Activated CD4-positive, alpha-beta memory T cell treated with anti-CD3 and anti-CD28 coated beads for 36 hours (primary cell): ENCODE measurements around the gene KNDC1. TPM values are rescaled to one million over a fixed set of nuclear protein-coding genes. Genes with fewer than 3 reads are reported as not detected.

Source experiments
- CTCF ChIA-PET: fragments of 350-600 bp; sonication (Branson Sonifier 250); formaldehyde crosslinking; loops from one replicate; lab custom pipeline; 2021; ENCODE audit warnings: antibody characterized with exemption, inconsistent platforms; lab: Charles Lee
- POLR2A ChIA-PET: fragments of 350-600 bp; sonication (Branson Sonifier 250); formaldehyde crosslinking; loops from one replicate; lab custom pipeline; 2021; ENCODE audit warnings: antibody characterized with exemption; lab: Charles Lee
- DNase-seq: peaks from one replicate; pipeline ENCODE4 v3.0.0-alpha.2; 2020
- H3K27ac Mint-ChIP-seq: one replicate; pipeline ENCODE4 v1.8.0; 2021; ENCODE audit warnings: mixed read lengths
- H3K27me3 Mint-ChIP-seq: one replicate; pipeline ENCODE4 v1.8.0; 2021; ENCODE audit warnings: mixed read lengths
- H3K36me3 Mint-ChIP-seq: one replicate; pipeline ENCODE4 v1.8.0; 2021; ENCODE audit warnings: mixed read lengths
- H3K4me1 Mint-ChIP-seq: one replicate; pipeline ENCODE4 v1.8.0; 2021; ENCODE audit warnings: low read depth, mixed read lengths
- H3K4me3 Mint-ChIP-seq: one replicate; pipeline ENCODE4 v1.8.0; 2021; ENCODE audit warnings: mild to moderate bottlenecking, mixed read lengths
- H3K9me3 Mint-ChIP-seq: one replicate; pipeline ENCODE4 v1.8.0; 2021; ENCODE audit warnings: mixed read lengths
- intact Hi-C: fragments of 100-400 bp; cut with micrococcal nuclease; formaldehyde crosslinking; loops from one replicate; pipeline ENCODE4 v1.15.1; 2023
- total RNA-seq, 2 experiments: library from RNA; stranded (reverse); gene quantifications; one replicate each; pipeline ENCODE4 v1.2.3, GENCODE V29; 2021

The KNDC1 gene
- total RNA-seq, 2 experiments from 2014 or later = 0.17 to 0.70 TPM

- ChIA-PET CTCF (no interaction called here), POLR2A (no interaction called here)
- intact Hi-C loops = no loop called here
- H3K4me3 Mint-ChIP-seq = no peak overlapping the region
- peaks cover 4% of the 10 kb centered on the region for H3K9me3 Mint-ChIP-seq
- H3K27ac Mint-ChIP-seq = no peak overlapping the region
- no peak for DNase-seq
- no peaks in the 10 kb centered on the region for H3K36me3 Mint-ChIP-seq
- H3K27me3 Mint-ChIP-seq = no peaks in the 10 kb centered on the region
- no peaks in the 10 kb centered on the region for H3K4me1 Mint-ChIP-seq
Measured at GRCh38 chr10:133198206-133198605, 38.2 kb downstream of the KNDC1 start.

GRCh38 chr10:133198621-133199487, 38.8 kb downstream of the KNDC1 start:
- no peaks in the 10 kb centered on the region for H3K4me1 Mint-ChIP-seq
- intact Hi-C loops = no loop called here
- no peak for DNase-seq
- ChIA-PET POLR2A (no interaction called here), CTCF (no interaction called here)
- H3K36me3 Mint-ChIP-seq = no peaks in the 10 kb centered on the region
- H3K9me3 Mint-ChIP-seq = peaks cover 2% of the 10 kb centered on the region
- H3K27ac Mint-ChIP-seq = no peak overlapping the region
- no peaks in the 10 kb centered on the region for H3K27me3 Mint-ChIP-seq
- H3K4me3 Mint-ChIP-seq = no peak overlapping the region

- Mint-ChIP-seq H3K4me3 (no peak overlapping the region), H3K27ac (no peak overlapping the region), H3K4me1 (no peaks in the 10 kb centered on the region), H3K27me3 (no peaks in the 10 kb centered on the region), H3K36me3 (no peaks in the 10 kb centered on the region), H3K9me3 (no peaks in the 10 kb centered on the region)
- CTCF ChIA-PET = no interaction called here
- no peak for DNase-seq
- intact Hi-C loops = no loop called here
- POLR2A ChIA-PET = no interaction called here
Measured at GRCh38 chr10:133199488-133199885, 39.5 kb downstream of the KNDC1 start.

- Mint-ChIP-seq H3K27ac (no peak overlapping the region), H3K36me3 (no peaks in the 10 kb centered on the region), H3K27me3 (no peaks in the 10 kb centered on the region), H3K9me3 (no peaks in the 10 kb centered on the region), H3K4me3 (no peak overlapping the region), H3K4me1 (no peaks in the 10 kb centered on the region)
- ChIA-PET POLR2A (no interaction called here), CTCF (no interaction called here)
- no peak for DNase-seq
- intact Hi-C loops = no loop called here
Measured at GRCh38 chr10:133199992-133200611, 40.1 kb downstream of the KNDC1 start.

- no peak for DNase-seq
- intact Hi-C loops = no loop called here
- CTCF ChIA-PET = no interaction called here
- Mint-ChIP-seq H3K27me3 (no peaks in the 10 kb centered on the region), H3K36me3 (no peaks in the 10 kb centered on the region), H3K4me1 (no peaks in the 10 kb centered on the region), H3K27ac (no peak overlapping the region), H3K9me3 (no peaks in the 10 kb centered on the region), H3K4me3 (no peak overlapping the region)
- POLR2A ChIA-PET = no interaction called here
Measured at GRCh38 chr10:133200621-133201031, 40.6 kb downstream of the KNDC1 start.

GRCh38 chr10:133201151-133201947, 41.3 kb downstream of the KNDC1 start:
- Mint-ChIP-seq H3K36me3 (no peaks in the 10 kb centered on the region), H3K27ac (no peak overlapping the region), H3K4me3 (no peak overlapping the region), H3K4me1 (no peaks in the 10 kb centered on the region), H3K27me3 (no peaks in the 10 kb centered on the region), H3K9me3 (no peaks in the 10 kb centered on the region)
- POLR2A ChIA-PET = no interaction called here
- no peak for DNase-seq
- intact Hi-C loops = no loop called here
- CTCF ChIA-PET = no interaction called here

GRCh38 chr10:133201948-133202725, 42.1 kb downstream of the KNDC1 start:
- POLR2A ChIA-PET = no interaction called here
- Mint-ChIP-seq H3K4me1 (no peaks in the 10 kb centered on the region), H3K27ac (no peak overlapping the region), H3K9me3 (no peaks in the 10 kb centered on the region), H3K4me3 (no peak overlapping the region), H3K27me3 (no peaks in the 10 kb centered on the region), H3K36me3 (no peaks in the 10 kb centered on the region)
- intact Hi-C loops = no loop called here
- CTCF ChIA-PET = no interaction called here
- no peak for DNase-seq

- Mint-ChIP-seq H3K27me3 (no peaks in the 10 kb centered on the region), H3K4me3 (no peak overlapping the region), H3K9me3 (no peaks in the 10 kb centered on the region), H3K27ac (no peak overlapping the region), H3K4me1 (no peaks in the 10 kb centered on the region), H3K36me3 (no peaks in the 10 kb centered on the region)
- CTCF ChIA-PET = no interaction called here
- POLR2A ChIA-PET = no interaction called here
- intact Hi-C loops = no loop called here
- no peak for DNase-seq
Measured at GRCh38 chr10:133202778-133203651, 43.0 kb downstream of the KNDC1 start.

GRCh38 chr10:133203652-133204195, 43.7 kb downstream of the KNDC1 start:
- no peak for DNase-seq
- no peaks in the 10 kb centered on the region for H3K36me3 Mint-ChIP-seq
- CTCF ChIA-PET = no interaction called here
- H3K4me3 Mint-ChIP-seq = no peak overlapping the region
- H3K4me1 Mint-ChIP-seq = no peaks in the 10 kb centered on the region
- intact Hi-C loops = no loop called here
- POLR2A ChIA-PET = no interaction called here
- no peaks in the 10 kb centered on the region for H3K9me3 Mint-ChIP-seq
- H3K27ac Mint-ChIP-seq = no peak overlapping the region
- no peaks in the 10 kb centered on the region for H3K27me3 Mint-ChIP-seq

GRCh38 chr10:133204226-133205015, 44.4 kb downstream of the KNDC1 start:
- Mint-ChIP-seq H3K27ac (no peak overlapping the region), H3K9me3 (no peaks in the 10 kb centered on the region), H3K4me3 (no peak overlapping the region), H3K36me3 (no peaks in the 10 kb centered on the region), H3K27me3 (no peaks in the 10 kb centered on the region), H3K4me1 (no peaks in the 10 kb centered on the region)
- ChIA-PET POLR2A (no interaction called here), CTCF (no interaction called here)
- no peak for DNase-seq
- intact Hi-C loops = no loop called here
